SK-N-SH (cell line): ENCODE results near the gene GCN1. TPM values are rescaled to one million over a fixed set of nuclear protein-coding genes. Genes with fewer than 3 reads are reported as not detected.

ENCODE experiments used
- CTCF ChIA-PET: fragments of 300-600, 350-600 bp; formaldehyde crosslinking; extraction: SDS; loops from one replicate; lab custom pipeline; 2021; lab: Yijun Ruan, JAX
- POLR2A ChIA-PET: fragments of 350-600 bp; sonication (Branson Sonifier 250); formaldehyde crosslinking; extraction: SDS; loops from one replicate; lab custom pipeline; 2020; ENCODE audit warnings: antibody characterized with exemption, inconsistent platforms; lab: Yijun Ruan, JAX
- DNase-seq: peaks from one replicate; pipeline ENCODE4 v3.0.0; 2012
- H2AFZ ChIP-seq: fragments of 200-600 bp; sonication (generic); 2 replicates; pipeline ENCODE4 v1.8.1; 2016; ENCODE audit warnings: antibody characterized with exemption, mild to moderate bottlenecking, low read depth
- H3F3A ChIP-seq: fragments of 200-600 bp; sonication (generic); replicated peaks from 2 replicates; pipeline ENCODE3; 2016; ENCODE audit warnings: antibody characterized with exemption, mild to moderate bottlenecking; ENCODE audit not compliant: insufficient read depth
- H3K27ac ChIP-seq, 2 experiments: fragments of 200-500 bp in 1 of 2; fragments of 200-600 bp in 1 of 2; sonication (Bioruptor generic) in 1 of 2; sonication (generic), shearing (Covaris generic) in 1 of 2; 2 replicates each; pipeline versions ENCODE4 v1.5.1 to v1.6.1; 2014 to 2016; ENCODE audit warnings: low read depth in 2 of 2, inconsistent platforms in 1 of 2, low read length in 1 of 2, mild to moderate bottlenecking in 1 of 2, mixed read lengths in 1 of 2
- H3K27me3 ChIP-seq: fragments of 200-600 bp; sonication (generic), shearing (Covaris generic); 2 replicates; pipeline ENCODE4 v1.6.1; 2016; ENCODE audit warnings: mixed run types; ENCODE audit not compliant: insufficient read depth
- H3K36me3 ChIP-seq, 2 experiments: fragments of 200-500 bp in 1 of 2; fragments of 200-600 bp in 1 of 2; sonication (Bioruptor generic) in 1 of 2; sonication (generic) in 1 of 2; replicated peaks in 1 of 2; 2 replicates each; pipeline versions ENCODE3 to v1.5.1; 2014 to 2016; ENCODE audit warnings: low read length in 1 of 2, mild to moderate bottlenecking in 1 of 2; ENCODE audit not compliant: insufficient read depth in 2 of 2, control insufficient read depth in 1 of 2
- H3K4me1 ChIP-seq, 2 experiments: fragments of 200-500 bp in 1 of 2; fragments of 200-600 bp in 1 of 2; sonication (Bioruptor generic) in 1 of 2; sonication (generic), shearing (Covaris generic) in 1 of 2; 2 replicates each; pipeline versions ENCODE4 v1.5.1 to v1.6.1; 2014 to 2016; ENCODE audit warnings: low read depth in 1 of 2, low read length in 1 of 2, mixed run types in 1 of 2; ENCODE audit not compliant: insufficient read depth in 2 of 2, control insufficient read depth in 1 of 2
- H3K4me2 ChIP-seq: fragments of 200-600 bp; sonication (generic), shearing (Covaris generic); 2 replicates; pipeline ENCODE4 v1.6.1; 2017; ENCODE audit warnings: mixed run types
- H3K4me3 ChIP-seq, 2 experiments: fragments of 200-500 bp in 1 of 2; fragments of 200-600 bp in 1 of 2; sonication (Bioruptor generic) in 1 of 2; sonication (generic), shearing (Covaris generic) in 1 of 2; 2 replicates each; pipeline versions ENCODE4 v1.5.1 to v1.8.1; 2014 to 2016; ENCODE audit warnings: low read depth in 2 of 2, inconsistent platforms in 1 of 2, low read length in 1 of 2, mild to moderate bottlenecking in 1 of 2, mixed read lengths in 1 of 2, moderate library complexity in 1 of 2
- H3K79me2 ChIP-seq: fragments of 200-600 bp; sonication (generic); 2 replicates; pipeline ENCODE4 v1.8.1; 2017; ENCODE audit warnings: mild to moderate bottlenecking; ENCODE audit not compliant: insufficient read depth
- H3K9ac ChIP-seq: fragments of 200-600 bp; sonication (generic); 2 replicates; pipeline ENCODE4 v1.6.1; 2017; ENCODE audit warnings: mixed run types
- H3K9me2 ChIP-seq: fragments of 200-600 bp; sonication (generic); 2 replicates; pipeline ENCODE4 v1.6.1; 2017; ENCODE audit warnings: mixed run types
- H3K9me3 ChIP-seq: fragments of 200-600 bp; sonication (generic); 2 replicates; pipeline ENCODE4 v1.6.1; 2017; ENCODE audit warnings: mixed run types, mild to moderate bottlenecking, moderate library complexity
- H4K20me1 ChIP-seq: fragments of 200-600 bp; sonication (generic); 2 replicates; pipeline ENCODE4 v1.6.1; 2017; ENCODE audit warnings: mild to moderate bottlenecking, mixed run types; ENCODE audit not compliant: insufficient read depth
- ELF1 ChIP-seq: IDR thresholded peaks from 2 replicates; pipeline ENCODE4 v1.4.0; 2012
- EP300 ChIP-seq, 2 experiments: IDR thresholded peaks; 2 replicates each; pipeline versions ENCODE4 v1.4.0 to v1.6.1; 2012; ENCODE audit warnings: borderline replicate concordance in 1 of 2, low read depth in 1 of 2, low read length in 1 of 2
- FOSL2 ChIP-seq: IDR thresholded peaks from 2 replicates; pipeline ENCODE4 v1.4.0; 2012; ENCODE audit warnings: low read depth, mild to moderate bottlenecking, moderate library complexity, borderline replicate concordance
- FOXJ3 ChIP-seq: sonication (generic); formaldehyde crosslinking; IDR thresholded peaks from 2 replicates; pipeline ENCODE4 v1.5.1; 2020; ENCODE audit warnings: mild to moderate bottlenecking, missing genetic modification reagents
- GABPA ChIP-seq: IDR thresholded peaks from 2 replicates; pipeline ENCODE4 v1.4.0; 2012; ENCODE audit warnings: low read depth, mild to moderate bottlenecking
- GATA2 ChIP-seq: sonication (generic); formaldehyde crosslinking; IDR thresholded peaks from 2 replicates; pipeline ENCODE4 v1.5.0; 2020; ENCODE audit warnings: mild to moderate bottlenecking, missing genetic modification reagents
- JUND ChIP-seq: IDR thresholded peaks from 2 replicates; pipeline ENCODE4 v1.4.0; 2012
- MEF2A ChIP-seq: IDR thresholded peaks from 2 replicates; pipeline ENCODE4 v1.4.0; 2012; ENCODE audit warnings: low read depth, borderline replicate concordance
- MXI1 ChIP-seq: IDR thresholded peaks from 2 replicates; pipeline ENCODE4 v1.6.1; 2012; ENCODE audit warnings: mild to moderate bottlenecking, low read depth, low read length, improper control_type of control experiment
- NRF1 ChIP-seq: IDR thresholded peaks from 2 replicates; pipeline ENCODE4 v1.6.1; 2012; ENCODE audit warnings: low read depth, mild to moderate bottlenecking, low read length
- RAD21 ChIP-seq: IDR thresholded peaks from 2 replicates; pipeline ENCODE4 v1.6.1; 2012; ENCODE audit warnings: mild to moderate bottlenecking, low read length
- RCOR1 ChIP-seq: fragments of 150-350 bp; IDR thresholded peaks from 2 replicates; pipeline ENCODE4 v1.6.1; 2017; ENCODE audit warnings: antibody characterized with exemption, low read length
- RFX5 ChIP-seq: IDR thresholded peaks from 2 replicates; pipeline ENCODE4 v1.6.1; 2012; ENCODE audit warnings: mild to moderate bottlenecking, improper control_type of control experiment, low read length
- RXRA ChIP-seq: IDR thresholded peaks from 2 replicates; pipeline ENCODE4 v1.4.0; 2012; ENCODE audit warnings: low read depth, mild to moderate bottlenecking, borderline replicate concordance
- SIN3A ChIP-seq: IDR thresholded peaks from 2 replicates; pipeline ENCODE4 v1.6.1; 2012; ENCODE audit warnings: low read depth, mild to moderate bottlenecking, low read length, moderate library complexity, borderline replicate concordance
- TAF1 ChIP-seq: IDR thresholded peaks from 2 replicates; pipeline ENCODE4 v1.6.1; 2012; ENCODE audit warnings: low read depth, mild to moderate bottlenecking, low read length, moderate library complexity, borderline replicate concordance
- TCF12 ChIP-seq: IDR thresholded peaks from 2 replicates; pipeline ENCODE4 v1.4.0; 2012
- WGBS: methylation state at CpG from one replicate; pipeline ENCODE4 v1.1.6; 2017; ENCODE audit warnings: low lambda C conversion rate; 5-methylcytosine and 5-hydroxymethylcytosine counted together
- polyA plus RNA-seq, 3 experiments: library from polyadenylated mRNA; depleted of rRNA; stranded (reverse); fragments of >200 nt; gene quantifications; 2 replicates each; pipeline ENCODE4 v1.2.3, GENCODE V29; 2012
- TF ChIP-seq, protein P1 (sequence below): IDR thresholded peaks from 2 replicates; pipeline ENCODE4 v1.4.0; 2012; ENCODE audit warnings: low read depth
- TF ChIP-seq, protein P2 (sequence below): IDR thresholded peaks from 2 replicates; pipeline ENCODE4 v1.4.0; 2012; ENCODE audit warnings: low read depth, borderline replicate concordance
- TF ChIP-seq, protein P3 (sequence below): fragments of 200-600 bp; sonication (generic); IDR thresholded peaks from 2 replicates; pipeline ENCODE4 v1.6.1; 2017; ENCODE audit warnings: antibody characterized with exemption, mild to moderate bottlenecking, moderate library complexity
- TF ChIP-seq, protein P4 (sequence below): IDR thresholded peaks from 2 replicates; pipeline ENCODE4 v1.4.0; 2012; ENCODE audit warnings: low read depth, borderline replicate concordance

The GCN1 gene
- polyA plus RNA-seq, 1 of the 3 experiments (the other 2 are of a cell fraction), result 54.4 TPM

DNA sequence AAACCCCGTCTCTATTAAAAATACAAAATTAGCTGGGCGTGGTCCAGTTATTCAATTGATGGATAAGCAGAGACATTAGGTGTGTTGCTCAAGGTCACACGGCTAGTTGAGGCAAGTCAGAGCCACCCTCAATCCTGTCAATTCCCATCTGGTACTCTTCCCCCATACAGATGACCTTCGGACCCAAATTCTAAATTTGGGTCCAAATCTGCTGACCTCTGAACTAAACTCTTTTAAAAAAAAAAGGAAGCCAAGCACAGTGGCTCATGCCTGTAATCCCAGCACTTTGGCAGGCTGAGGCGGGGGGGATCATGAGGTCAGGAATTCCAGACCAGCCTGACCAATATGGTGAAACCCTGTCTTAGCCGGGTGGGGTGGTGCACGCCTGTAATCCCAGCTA, 23.9 kb downstream of the GCN1 start:
- peaks cover 9% of the 10 kb centered on the region; the same call in 1 of the 2 replicates for H3K79me2 ChIP-seq
- DNase-seq, result no peak
- no peaks in the 10 kb centered on the region for H3K9me2 ChIP-seq
- no peaks in the 10 kb centered on the region for H3K27me3 ChIP-seq
- H3K27ac ChIP-seq, result no peak overlapping the region
- ChIA-PET POLR2A (no interaction called here), CTCF (interaction anchor here (1.6 kb wide), 1 partner anchor 58 kb away, joined by 3 read pairs; no protein-coding TSS in a partner anchor)
- no peak overlapping the region for H2AFZ ChIP-seq
- peaks cover 49 to 60% of the 10 kb centered on the region in 2 experiments for H3K36me3 ChIP-seq
- H3K4me3 ChIP-seq, result no peak overlapping the region
- no peak overlapping the region for H3K4me2 ChIP-seq
- 0 out of 2 replicates have a peak, but pooled peaks cover 4% of the 10 kb centered on the region for H4K20me1 ChIP-seq
- H3K9me3 ChIP-seq, result no peaks in the 10 kb centered on the region
- peaks cover 7% of the 10 kb centered on the region for H3F3A ChIP-seq
- no peaks in the 10 kb centered on the region for H3K4me1 ChIP-seq
- TF ChIP-seq, protein P1, sequence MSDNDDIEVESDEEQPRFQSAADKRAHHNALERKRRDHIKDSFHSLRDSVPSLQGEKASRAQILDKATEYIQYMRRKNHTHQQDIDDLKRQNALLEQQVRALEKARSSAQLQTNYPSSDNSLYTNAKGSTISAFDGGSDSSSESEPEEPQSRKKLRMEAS, result no peak
- TF ChIP-seq, protein P2, sequence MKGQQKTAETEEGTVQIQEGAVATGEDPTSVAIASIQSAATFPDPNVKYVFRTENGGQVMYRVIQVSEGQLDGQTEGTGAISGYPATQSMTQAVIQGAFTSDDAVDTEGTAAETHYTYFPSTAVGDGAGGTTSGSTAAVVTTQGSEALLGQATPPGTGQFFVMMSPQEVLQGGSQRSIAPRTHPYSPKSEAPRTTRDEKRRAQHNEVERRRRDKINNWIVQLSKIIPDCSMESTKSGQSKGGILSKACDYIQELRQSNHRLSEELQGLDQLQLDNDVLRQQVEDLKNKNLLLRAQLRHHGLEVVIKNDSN, result no peak
- TF ChIP-seq ELF1 (no peak), EP300 (IDR thresholded peaks at IDR 0.05; ENCODE audit: borderline replicate concordance in 1 of 2, low read depth in 1 of 2, low read length in 1 of 2) (no peak), MXI1 (no peak), JUND (no peak), MEF2A (no peak), FOSL2 (no peak), TAF1 (no peak), GATA2 (CRISPR knock-in tag) (no peak), NRF1 (no peak), RAD21 (no peak)
- TF ChIP-seq, protein P3, sequence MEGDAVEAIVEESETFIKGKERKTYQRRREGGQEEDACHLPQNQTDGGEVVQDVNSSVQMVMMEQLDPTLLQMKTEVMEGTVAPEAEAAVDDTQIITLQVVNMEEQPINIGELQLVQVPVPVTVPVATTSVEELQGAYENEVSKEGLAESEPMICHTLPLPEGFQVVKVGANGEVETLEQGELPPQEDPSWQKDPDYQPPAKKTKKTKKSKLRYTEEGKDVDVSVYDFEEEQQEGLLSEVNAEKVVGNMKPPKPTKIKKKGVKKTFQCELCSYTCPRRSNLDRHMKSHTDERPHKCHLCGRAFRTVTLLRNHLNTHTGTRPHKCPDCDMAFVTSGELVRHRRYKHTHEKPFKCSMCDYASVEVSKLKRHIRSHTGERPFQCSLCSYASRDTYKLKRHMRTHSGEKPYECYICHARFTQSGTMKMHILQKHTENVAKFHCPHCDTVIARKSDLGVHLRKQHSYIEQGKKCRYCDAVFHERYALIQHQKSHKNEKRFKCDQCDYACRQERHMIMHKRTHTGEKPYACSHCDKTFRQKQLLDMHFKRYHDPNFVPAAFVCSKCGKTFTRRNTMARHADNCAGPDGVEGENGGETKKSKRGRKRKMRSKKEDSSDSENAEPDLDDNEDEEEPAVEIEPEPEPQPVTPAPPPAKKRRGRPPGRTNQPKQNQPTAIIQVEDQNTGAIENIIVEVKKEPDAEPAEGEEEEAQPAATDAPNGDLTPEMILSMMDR, result no peak
- TF ChIP-seq, protein P4, sequence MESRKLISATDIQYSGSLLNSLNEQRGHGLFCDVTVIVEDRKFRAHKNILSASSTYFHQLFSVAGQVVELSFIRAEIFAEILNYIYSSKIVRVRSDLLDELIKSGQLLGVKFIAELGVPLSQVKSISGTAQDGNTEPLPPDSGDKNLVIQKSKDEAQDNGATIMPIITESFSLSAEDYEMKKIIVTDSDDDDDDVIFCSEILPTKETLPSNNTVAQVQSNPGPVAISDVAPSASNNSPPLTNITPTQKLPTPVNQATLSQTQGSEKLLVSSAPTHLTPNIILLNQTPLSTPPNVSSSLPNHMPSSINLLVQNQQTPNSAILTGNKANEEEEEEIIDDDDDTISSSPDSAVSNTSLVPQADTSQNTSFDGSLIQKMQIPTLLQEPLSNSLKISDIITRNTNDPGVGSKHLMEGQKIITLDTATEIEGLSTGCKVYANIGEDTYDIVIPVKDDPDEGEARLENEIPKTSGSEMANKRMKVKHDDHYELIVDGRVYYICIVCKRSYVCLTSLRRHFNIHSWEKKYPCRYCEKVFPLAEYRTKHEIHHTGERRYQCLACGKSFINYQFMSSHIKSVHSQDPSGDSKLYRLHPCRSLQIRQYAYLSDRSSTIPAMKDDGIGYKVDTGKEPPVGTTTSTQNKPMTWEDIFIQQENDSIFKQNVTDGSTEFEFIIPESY, result no peak
- no peak overlapping the region for H3K9ac ChIP-seq
- 96% methylated on average over 7 of the region's 7 CpGs for WGBS

DNA sequence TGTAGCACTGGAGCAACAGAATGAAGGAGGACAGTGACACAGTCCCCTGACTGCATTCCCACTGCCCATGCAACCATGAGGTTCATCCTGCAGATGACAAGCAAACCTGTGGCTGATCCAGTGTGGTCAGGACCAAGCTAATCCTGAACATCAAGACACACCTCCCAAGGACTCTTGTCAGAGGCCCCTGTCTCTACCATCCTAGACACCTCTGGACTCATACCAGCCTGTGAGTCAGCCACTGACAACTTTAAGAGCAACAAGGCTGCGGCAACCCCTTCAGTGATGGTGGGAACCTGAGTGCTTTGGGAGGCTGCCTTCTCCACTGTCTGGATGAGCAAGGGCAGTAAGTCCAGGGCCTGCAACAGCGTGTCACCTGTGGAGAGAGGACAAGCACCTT, 24.6 kb downstream of the GCN1 start:
- Histone ChIP-seq H3K4me3 (no peak overlapping the region), H2AFZ (no peak overlapping the region), H3K36me3 (peaks cover 48 to 53% of the 10 kb centered on the region in 2 experiments), H3K9ac (no peak overlapping the region)
- CTCF ChIA-PET, result interaction anchor here (1.6 kb wide), 1 partner anchor 59 kb away, joined by 3 read pairs; no protein-coding TSS in a partner anchor
- TF ChIP-seq, protein P2, result no peak
- TF ChIP-seq RCOR1 (no peak), RFX5 (no peak), SIN3A (no peak), FOXJ3 (no peak), ELF1 (no peak), TCF12 (no peak), GABPA (no peak), TAF1 (no peak), FOSL2 (no peak), MXI1 (no peak), RXRA (no peak)
- TF ChIP-seq, protein P1, result no peak
- TF ChIP-seq, all 33 proteins: peak for 0
- Histone ChIP-seq H3F3A (peaks cover 7% of the 10 kb centered on the region), H3K27me3 (no peaks in the 10 kb centered on the region), H3K4me1 (no peaks in the 10 kb centered on the region), H3K4me2 (no peak overlapping the region), H3K9me3 (no peaks in the 10 kb centered on the region), H3K27ac (no peak overlapping the region), H4K20me1 (0 out of 2 replicates have a peak, but pooled peaks cover 4% of the 10 kb centered on the region), H3K79me2 (peaks cover 14% of the 10 kb centered on the region; the same call in 1 of the 2 replicates), H3K9me2 (no peaks in the 10 kb centered on the region)
- POLR2A ChIA-PET, result no interaction called here
- 94% methylated on average over 2 of the region's 2 CpGs for WGBS
- no peak for DNase-seq
